ENCODE data around the gene RELN. TPM values are rescaled to one million over a fixed set of nuclear protein-coding genes. Genes with fewer than 3 reads are reported as not detected.

Gene RELN
- total and polyA plus RNA-seq, 9 of the 15 experiments (the other 6 are each of a cell fraction or from before 2014, with no cell fraction given), result 12.9 to 43.2 (median 18.1) TPM

DNA sequence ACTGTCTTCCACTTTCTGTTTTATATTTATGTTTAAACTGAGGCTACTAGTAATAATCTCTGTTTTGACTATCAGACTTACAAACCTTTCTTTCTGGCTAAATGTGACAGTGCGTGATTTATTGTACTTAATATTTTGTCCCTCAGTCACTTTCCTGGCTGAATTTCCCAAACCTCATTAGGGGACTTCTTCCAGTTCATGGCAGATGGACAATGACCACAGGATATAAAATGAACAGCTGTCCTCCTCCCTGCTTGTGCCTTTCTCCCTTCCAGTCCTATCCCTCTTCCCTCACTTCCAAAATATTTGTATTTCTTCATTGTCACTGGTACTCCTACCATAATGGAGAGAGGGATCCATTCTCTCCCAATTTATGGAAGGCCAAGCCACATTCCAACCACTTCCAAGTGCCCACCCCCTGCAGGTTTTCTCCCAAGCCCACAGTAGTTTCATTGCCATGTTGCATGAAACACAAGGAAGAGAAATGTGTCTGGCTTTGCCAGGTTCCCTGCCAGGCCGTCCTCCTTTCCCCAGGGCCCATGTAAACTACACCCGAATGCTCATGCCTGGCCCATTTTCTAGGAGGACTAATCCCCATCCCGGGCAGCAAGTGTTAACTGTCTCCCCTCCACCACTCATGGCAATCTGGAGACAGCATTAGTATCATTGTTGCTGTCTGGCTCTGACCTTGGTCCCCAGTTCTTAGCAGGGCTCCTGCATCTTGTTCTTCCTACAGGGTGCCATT lies 273.9 kb downstream of the RELN start:
- no peak overlapping the region for H3K4me2 ChIP-seq (ENCODE audit: insufficient read depth, low read length)
- H3K9ac ChIP-seq (ENCODE audit: insufficient read depth in 1 of 2, low read depth in 2 of 2, low read length in 2 of 2), result no peak overlapping the region
- no peaks in the 10 kb centered on the region for H3K9me1 ChIP-seq (ENCODE audit: control insufficient read depth, insufficient read depth, low read length)
- no peaks in the 10 kb centered on the region for H3K9me3 ChIP-seq (replicated peaks; ENCODE audit: control insufficient read depth, insufficient read depth, low read depth, low read length)
- BruUV-seq (replicated peaks), result no TSS peak
- no peaks in the 10 kb centered on the region for H3K27me3 ChIP-seq (ENCODE audit: control insufficient read depth in 2 of 2, insufficient read depth in 2 of 2, low read length in 2 of 2)
- ChIA-PET CTCF (ENCODE audit: low intra/inter-chr PET ratio) (no interaction called here), POLR2A (no interaction called here)
- FAIRE-seq (no peak), ATAC-seq (peak; percentile 40; the same call in 2 of the 3 replicates), DNase-seq (ENCODE audit: extremely low read depth in 1 of 4, low spot score in 3 of 4) (no peak)
- 63% methylated on average over 4 of the region's 4 CpGs for WGBS (ENCODE audit: insufficient coverage, low coverage, missing lambda C conversion rate)
- TF ChIP-seq, protein P1, sequence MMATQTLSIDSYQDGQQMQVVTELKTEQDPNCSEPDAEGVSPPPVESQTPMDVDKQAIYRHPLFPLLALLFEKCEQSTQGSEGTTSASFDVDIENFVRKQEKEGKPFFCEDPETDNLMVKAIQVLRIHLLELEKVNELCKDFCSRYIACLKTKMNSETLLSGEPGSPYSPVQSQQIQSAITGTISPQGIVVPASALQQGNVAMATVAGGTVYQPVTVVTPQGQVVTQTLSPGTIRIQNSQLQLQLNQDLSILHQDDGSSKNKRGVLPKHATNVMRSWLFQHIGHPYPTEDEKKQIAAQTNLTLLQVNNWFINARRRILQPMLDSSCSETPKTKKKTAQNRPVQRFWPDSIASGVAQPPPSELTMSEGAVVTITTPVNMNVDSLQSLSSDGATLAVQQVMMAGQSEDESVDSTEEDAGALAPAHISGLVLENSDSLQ (IDR thresholded peaks at IDR 0.05), result peak; percentile 57; the same call in 1 of the 2 replicates
- TF ChIP-seq, protein P2, sequence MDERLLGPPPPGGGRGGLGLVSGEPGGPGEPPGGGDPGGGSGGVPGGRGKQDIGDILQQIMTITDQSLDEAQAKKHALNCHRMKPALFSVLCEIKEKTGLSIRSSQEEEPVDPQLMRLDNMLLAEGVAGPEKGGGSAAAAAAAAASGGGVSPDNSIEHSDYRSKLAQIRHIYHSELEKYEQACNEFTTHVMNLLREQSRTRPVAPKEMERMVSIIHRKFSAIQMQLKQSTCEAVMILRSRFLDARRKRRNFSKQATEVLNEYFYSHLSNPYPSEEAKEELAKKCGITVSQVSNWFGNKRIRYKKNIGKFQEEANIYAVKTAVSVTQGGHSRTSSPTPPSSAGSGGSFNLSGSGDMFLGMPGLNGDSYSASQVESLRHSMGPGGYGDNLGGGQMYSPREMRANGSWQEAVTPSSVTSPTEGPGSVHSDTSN (CRISPR knock-in tag; IDR thresholded peaks at IDR 0.05; ENCODE audit: low read depth), result no peak
- TF ChIP-seq, protein P2 (tag; conservative IDR thresholded peaks at IDR 0.05; ENCODE audit: low read depth), result 0 out of 2 replicates have a peak, but pooled peaks have one; percentile 15
- TF ChIP-seq, protein P3, sequence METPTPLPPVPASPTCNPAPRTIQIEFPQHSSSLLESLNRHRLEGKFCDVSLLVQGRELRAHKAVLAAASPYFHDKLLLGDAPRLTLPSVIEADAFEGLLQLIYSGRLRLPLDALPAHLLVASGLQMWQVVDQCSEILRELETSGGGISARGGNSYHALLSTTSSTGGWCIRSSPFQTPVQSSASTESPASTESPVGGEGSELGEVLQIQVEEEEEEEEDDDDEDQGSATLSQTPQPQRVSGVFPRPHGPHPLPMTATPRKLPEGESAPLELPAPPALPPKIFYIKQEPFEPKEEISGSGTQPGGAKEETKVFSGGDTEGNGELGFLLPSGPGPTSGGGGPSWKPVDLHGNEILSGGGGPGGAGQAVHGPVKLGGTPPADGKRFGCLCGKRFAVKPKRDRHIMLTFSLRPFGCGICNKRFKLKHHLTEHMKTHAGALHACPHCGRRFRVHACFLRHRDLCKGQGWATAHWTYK (CRISPR knock-in tag; IDR thresholded peaks at IDR 0.05), result no peak
- TF ChIP-seq TAF15 (IDR thresholded peaks at IDR 0.05; ENCODE audit: low read depth, low read length) (no peak), MEIS2 (IDR thresholded peaks at IDR 0.05; ENCODE audit: partially characterized antibody) (peak; percentile 22)
- H4K20me1 ChIP-seq (replicated peaks; ENCODE audit: control insufficient read depth, insufficient read depth, low read length), result no peaks in the 10 kb centered on the region
- no peak overlapping the region for H3K4me3 ChIP-seq
- H3K27ac ChIP-seq (ENCODE audit: extremely low read depth, low read depth, low read length), result no peak overlapping the region
- no peaks in the 10 kb centered on the region; a peak in 1 of 5 replicates for H3K4me1 ChIP-seq (replicated peaks in 1 of 2; ENCODE audit: control insufficient read depth in 2 of 2, insufficient read depth in 2 of 2, low read length in 2 of 2)
- peak overlapping the region; percentile 21; the same call in 1 of the 2 replicates for H2AFZ ChIP-seq (ENCODE audit: low read depth, low read length)
- in situ Hi-C loops (cut with MboI), result no loop called here
- no peaks in the 10 kb centered on the region for H3K36me3 ChIP-seq (ENCODE audit: control insufficient read depth, insufficient read depth, low read length)
- intact Hi-C loops (cut with micrococcal nuclease), result no loop called here
- no peaks in the 10 kb centered on the region for H3K79me2 ChIP-seq (ENCODE audit: control insufficient read depth, insufficient read depth, low read length)
